ENCODE measurements around the gene CENPP.

CENPP gene

DNA sequence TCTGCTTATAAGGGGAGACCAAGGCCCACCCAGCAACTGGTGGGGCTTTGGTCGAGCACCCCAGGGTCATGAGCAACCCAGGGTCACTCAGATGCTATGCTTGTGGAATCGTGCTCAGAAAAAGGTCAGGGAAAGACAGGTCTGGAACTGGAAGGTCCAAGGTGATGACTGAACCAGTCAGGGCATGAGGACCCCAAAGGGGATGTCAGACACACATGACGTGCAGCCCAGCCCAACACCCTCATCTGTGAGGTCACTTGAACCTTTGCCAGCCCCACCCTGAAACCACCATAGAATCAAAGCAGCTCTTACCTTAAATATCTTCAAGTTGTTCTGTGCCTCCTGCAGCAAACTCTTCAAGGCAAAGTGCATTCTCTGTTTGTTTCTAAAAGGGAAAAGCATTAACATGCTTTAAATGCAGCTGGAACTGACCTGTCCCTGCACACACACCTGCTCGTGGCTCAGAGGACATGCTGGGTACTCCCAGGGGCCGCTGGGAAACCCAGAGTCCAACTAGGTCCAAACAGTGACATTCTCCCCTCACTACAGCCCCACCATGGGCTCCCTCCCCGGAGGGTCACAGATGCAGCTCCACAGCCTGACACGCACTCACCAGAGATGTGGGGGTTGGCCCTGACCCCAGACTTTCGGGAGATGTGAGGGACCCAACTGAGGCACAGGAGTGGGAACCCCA, 314.8 kb downstream of the CENPP start:
- no peak for DNase-seq (ENCODE audit: low read depth)

DNA sequence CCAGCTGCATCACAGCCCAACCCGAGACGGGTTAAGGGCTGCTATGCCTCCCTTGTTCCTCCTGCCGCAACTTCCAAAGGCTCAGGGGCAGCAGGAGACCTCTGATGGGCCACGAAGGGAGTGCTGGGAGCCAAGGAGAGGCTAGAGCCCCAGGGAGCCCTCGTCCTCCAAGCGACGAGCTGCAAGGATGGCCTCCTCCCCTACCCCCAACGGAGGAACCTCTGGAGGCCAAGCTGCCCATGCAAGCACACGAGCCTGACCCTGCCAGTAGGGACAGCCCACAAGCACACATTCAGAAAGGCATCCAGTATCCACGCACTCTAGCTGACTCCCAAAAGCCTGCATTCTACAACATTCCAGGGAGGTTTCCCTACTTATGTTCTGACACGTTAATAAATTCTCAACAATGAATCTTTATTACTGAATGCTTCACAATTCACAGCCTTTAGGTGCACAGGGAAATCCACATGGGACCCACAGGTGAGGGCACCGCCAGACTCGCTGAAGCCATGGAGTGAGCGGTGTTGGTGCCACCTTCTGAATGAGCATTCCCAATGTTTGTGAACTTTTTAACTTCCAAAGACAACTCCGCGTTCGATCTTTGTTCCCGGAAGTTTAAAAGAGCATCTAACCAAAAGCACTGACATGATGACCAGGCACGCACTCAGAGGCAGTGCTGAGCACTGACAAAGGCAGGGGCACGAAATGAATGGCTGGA, 315.5 kb downstream of the CENPP start:
- DNase-seq (ENCODE audit: low read depth), result no peak

DNA sequence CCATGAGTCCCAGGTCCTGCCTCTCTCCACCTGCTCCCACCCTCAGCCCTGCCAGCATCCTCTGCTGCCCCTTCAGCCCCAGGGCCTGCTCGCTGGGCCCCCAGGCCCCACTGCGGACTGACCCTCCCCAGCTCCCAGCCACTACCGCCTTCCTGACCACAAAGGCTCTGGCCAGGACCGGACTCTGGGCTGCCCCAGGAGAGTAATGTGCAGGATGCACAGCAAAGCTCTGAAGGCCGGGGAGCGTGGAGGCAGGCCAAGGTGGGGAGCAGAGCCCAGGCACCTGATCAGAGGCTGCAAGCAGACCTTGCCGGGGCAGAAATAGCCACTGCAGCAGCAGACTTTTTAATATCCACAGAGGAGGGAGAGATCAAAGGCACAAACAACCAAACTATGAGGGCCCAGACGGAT, 316.3 kb downstream of the CENPP start:
- DNase-seq (ENCODE audit: low read depth), result no peak

DNA sequence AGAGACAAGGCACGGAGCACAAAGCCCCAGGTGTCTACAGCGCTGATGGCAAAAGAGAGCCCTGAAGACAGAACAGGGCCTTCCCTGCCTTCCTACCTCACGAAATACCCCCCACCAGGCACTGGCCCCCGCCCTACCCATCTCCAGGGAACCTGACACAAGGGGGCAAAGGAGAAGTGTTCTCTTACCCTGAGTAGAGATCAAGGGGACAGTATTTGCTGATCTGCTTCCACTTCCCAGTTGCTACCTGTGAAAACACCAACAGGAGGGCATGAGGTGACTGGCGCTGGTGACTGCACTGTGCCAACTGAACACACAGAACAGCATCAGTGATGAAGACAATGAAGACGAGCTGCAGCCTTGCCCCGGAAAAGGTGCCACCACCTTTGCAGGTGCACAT, 316.8 kb downstream of the CENPP start:
- no peak for DNase-seq (ENCODE audit: low read depth)

DNA sequence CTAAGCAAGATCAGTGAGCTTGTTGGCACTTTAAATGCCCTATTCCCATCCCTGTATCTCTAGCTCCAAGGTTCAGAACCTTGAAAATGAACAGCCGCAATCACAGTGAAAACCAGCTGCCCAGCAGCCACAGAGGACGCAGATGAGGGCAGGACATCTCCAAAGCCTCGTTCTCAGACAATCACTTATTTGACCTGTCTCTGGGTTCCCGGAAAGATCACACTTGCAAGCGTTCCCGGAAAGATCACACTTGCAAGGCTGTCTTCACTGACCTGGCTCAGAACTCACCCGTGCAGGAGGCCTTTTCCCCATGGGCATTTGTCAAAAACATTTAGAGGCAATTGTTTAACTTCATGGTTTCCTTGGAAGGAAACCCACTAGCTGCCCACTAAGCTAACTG, 318.5 kb downstream of the CENPP start:
- DNase-seq (ENCODE audit: low read depth), result no peak

DNA sequence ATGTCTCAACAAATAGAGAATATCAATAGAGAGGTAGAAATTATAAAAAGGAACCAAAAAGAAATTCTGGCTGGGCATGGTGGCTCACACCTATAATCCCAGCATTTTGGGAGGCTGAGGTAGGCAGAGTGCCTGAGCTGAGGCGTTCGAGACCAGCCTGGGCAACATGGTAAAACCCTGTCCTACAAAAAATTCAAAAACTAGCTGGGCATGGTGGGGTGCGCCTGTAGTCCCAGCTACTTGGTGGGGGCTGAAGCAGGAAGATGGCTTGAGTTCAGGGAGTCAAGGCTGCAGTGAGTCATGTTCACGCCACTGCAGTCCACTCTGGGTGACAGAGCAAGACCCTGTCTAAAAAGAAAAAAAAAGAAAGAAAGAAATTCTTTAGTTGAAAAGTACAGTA, 319.3 kb downstream of the CENPP start:
- DNase-seq (ENCODE audit: low read depth), result no peak

DNA sequence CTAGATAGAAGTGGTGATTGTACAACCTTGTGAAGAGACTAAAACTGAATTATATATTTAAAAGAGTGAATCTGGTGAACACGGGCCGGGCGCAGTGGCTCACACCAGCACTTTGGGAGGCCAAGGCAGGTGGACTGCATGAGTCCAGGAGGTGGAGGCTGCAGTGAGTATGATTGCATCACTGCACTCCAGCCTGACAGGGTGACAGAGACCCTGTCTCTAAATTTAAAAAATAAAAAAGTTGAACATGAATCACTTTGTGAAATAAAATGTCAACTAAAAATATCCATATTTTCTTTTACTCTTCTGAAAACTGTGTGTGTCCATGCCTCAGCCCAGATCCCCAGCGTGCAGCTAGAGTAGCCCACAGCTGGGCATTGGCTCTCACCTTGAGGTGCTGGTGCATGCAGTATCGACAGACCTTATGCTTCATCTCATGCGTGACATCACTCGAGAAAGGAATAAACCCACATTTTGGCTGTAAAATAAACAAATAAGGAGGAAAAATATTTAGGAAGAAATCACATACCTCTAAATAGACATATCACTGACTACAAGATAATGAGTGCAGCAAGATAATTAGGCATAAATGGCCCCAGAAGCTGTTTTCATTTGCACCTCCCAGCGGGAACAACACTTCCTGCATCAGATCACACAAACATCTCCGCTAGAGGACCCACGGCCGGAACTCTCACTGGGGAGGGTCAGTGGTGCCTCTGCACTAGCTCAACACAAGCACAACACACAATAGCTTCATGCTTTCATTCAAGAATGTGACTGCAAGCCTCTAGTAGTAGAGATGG, 322.1 kb downstream of the CENPP start:
- no peak for DNase-seq (ENCODE audit: low read depth)

DNA sequence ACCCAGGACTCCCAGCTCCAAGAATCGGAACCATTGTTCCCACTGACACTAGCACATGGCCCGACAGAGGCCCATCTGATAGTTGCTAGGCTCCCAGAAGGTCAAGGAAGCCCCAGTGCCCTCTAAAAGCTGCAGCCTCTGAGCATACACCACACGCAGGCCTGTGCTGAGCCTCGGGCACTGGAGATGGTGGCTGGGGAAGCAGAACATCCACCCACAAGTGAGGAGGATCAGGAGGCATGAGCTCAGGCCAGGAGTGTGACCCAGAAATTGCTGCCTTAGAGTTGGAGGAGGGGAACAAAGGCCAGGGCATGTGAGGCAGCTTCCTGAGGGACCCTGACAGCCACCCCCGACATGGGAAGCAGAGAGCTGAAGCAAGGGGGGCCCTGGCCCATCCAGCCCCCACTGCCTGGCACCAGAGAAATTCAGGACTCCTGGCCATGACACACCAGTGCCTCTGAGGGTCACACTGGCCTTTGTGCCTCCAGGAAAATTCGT, 322.8 kb downstream of the CENPP start:
- no peak for DNase-seq (ENCODE audit: low read depth)

DNA sequence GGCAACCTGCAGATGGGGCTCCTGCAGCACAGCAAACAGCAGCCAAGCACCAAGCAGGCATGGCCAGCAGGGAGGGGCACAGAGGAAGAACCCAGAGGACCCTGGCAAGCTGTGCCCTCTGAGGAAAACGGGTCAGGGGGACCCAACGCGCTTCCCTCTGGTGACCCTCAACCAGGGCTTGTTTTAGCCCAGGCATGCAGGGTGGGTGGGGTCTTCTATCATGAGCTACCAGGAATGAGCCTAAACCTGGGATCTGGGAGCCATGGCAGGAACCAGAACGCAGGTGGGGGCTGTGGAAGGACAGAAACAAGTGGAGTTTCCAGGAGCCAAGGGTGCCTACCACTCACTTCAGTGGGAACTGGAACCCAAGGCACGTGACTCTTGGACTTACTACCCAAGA, 323.3 kb downstream of the CENPP start:
- DNase-seq (ENCODE audit: low read depth), result no peak

DNA sequence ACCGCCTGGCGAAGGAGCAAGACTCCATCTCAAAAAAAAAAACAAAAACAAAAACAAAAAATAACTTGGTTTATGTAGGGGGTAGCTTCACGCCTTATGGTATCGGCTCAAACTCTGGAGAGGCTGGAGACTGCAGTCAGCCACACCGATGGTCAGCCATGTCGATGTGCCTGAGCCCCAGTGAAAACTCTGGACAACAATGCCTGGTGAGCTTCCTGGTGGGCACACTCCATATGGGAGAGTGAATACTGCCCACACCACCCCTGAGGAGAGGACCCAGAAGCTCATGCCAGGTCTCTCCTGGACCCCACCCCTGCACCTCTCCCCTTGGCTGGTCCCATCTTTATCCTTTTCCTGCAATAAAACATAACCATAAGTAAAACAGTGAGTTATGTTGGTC, 324.5 kb downstream of the CENPP start:
- no peak for DNase-seq (ENCODE audit: low read depth)

DNA sequence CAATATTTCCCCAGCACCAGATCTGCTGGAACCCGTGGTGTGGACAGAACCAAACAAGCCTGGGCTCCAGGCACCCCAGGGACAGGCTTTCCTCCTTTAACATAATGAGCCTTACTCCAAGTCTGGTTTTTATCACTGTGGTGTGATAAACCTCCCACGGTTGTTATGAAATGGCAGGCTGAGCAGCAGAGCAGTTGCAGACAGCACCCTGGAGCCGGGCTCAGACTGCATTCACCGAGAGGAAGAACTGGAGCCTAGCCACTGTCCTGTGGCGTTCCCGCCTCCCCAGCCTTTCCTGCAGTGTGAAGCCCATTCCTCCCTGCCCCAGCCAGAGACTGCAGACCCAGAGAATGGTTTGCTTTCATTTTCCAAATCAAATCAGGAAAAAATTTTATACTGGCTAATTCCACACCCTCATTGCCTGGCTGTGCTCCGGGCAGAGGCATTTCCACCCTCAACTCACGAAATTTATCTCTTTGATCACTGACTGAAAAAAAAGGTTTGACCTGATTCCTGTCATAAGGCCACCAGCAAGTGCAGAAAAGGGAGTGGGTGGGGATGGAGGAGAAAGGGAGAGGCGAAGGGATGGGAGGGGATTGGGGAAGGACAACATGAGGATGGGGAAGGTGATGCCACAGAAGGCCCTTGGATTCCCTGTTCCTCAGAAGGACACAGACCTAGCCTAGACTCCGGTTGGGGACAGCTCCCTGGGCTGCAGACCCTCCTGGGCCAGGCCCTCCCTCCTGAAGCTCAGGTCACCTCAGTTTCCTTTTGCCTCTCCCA, 325.3 kb downstream of the CENPP start:
- DNase-seq (ENCODE audit: low read depth), result no peak

DNA sequence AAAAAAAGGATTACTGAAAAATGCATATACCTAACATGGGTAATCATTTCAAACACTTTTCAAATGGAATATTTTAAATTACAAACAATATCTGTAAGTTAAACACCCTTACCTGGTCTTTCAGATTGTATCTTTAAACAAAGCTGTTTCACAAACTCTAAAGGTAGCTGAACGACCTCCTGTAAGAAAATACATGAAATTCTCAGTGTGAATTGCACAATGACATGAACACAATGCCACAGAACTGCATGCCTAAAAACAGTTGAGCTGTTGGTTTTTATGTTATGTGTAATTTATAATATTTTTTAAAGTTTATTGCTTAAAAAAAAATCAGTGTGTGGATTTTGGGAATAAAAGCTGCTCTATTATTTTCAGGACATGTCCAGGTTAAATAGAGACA, 326.7 kb downstream of the CENPP start:
- DNase-seq (ENCODE audit: low read depth), result no peak

DNA sequence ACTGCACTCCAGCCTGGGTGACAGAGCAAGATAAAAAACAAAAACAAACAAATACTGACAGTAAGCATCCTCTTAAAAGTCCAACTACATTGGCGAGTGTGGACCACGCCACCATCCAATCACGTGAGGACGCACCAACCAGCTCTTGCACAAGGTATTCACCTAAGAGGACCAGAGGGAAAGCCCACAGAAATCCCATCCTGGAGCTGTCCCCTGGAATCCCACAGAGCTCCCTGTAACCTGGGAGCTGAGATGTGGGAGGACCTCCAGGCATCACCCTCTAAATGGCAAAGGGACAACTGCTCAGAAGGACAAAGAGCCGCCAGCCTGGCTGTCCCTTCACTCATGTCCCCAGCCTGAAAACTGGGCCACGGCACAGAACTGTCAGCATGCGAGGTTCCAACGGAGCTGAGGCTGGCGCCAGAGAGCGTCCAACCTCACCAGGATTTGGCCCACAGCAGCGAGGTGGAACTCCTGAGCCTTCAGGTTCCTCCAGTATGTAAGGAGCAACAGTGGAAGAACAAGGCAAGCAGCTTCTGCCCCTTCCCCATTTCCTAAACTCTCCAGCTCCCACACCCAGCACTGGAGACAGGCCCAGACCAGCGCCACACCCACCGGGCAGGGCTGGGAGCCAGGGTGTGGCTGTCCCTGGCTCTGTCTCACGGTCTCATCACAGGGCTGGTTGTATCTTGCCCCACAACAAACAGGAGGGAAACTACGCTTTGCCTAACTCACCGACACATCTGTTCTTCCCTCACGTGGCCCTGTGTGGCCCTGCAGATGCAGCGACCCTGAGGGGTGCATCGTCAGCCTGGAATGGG, 328.9 kb downstream of the CENPP start:
- no peak for DNase-seq (ENCODE audit: low read depth)

DNA sequence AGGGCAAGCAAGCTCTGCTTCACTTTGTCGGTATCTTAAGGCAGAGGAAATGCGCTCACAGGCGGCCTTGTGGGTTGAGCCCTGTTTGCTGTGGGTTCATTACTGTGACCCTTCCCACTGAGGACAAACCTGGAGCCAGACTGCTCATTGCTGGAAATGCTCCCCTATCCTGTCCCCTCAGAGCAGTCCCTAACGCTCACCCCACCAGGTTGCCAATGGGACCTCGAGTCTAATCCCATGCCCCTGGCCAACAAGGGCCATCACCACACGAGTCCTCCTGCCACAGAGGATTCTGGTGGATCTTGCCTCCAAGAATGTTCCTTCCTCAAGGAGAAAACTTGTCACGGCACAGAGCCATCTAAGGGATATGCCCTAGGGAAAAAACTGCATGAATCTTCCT, 329.6 kb downstream of the CENPP start:
- DNase-seq (ENCODE audit: low read depth), result no peak

DNA sequence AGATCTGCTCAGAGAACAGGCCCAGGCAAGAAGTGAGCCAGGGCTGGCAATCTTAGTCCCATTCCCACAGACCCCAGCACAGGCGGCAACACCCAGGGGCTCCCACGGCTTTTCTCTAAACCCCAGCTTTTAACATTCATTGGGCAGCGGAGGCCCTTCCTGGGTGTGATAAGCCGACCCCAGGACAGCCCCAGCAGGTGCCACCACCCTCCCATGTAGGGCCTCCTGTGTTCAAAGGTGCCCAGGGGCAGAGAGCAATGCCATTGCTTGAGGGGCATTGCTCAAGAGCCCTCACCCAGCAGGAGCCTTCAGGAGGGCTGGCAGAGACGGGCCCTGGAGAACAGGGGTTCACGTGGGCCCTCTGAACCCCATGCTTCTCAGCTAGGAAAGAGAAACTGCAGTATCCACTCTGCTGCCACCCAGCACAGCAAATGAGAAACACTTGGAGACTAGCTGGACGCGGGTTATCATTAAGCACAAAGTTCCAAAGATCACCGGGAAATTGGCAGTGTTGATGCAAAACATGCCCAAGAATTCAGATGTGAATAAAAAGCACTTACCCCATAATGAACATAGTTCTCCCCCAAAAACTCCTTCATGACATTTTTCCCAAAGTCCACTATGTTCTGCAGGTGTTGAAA, 330.3 kb downstream of the CENPP start:
- DNase-seq (ENCODE audit: low read depth), result no peak

DNA sequence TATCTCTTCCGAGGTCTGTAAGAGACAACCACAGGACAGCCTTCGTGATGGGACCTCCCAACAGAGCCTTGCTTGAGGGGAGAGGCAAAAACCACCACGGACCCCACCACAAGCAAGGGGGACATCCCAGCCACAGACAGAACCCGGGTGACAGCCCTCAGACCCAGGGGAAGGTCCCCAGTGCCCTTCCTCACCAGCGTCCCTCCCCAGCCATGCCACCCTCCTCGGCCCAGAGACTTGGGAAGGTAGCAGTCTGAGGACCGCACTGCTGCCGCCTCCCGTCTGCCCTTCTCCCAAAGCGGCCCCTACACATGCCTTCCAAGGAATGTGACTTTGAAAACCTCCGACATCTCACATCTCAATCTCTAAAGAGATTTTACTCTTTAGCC, 330.8 kb downstream of the CENPP start:
- DNase-seq (ENCODE audit: low read depth), result no peak

DNA sequence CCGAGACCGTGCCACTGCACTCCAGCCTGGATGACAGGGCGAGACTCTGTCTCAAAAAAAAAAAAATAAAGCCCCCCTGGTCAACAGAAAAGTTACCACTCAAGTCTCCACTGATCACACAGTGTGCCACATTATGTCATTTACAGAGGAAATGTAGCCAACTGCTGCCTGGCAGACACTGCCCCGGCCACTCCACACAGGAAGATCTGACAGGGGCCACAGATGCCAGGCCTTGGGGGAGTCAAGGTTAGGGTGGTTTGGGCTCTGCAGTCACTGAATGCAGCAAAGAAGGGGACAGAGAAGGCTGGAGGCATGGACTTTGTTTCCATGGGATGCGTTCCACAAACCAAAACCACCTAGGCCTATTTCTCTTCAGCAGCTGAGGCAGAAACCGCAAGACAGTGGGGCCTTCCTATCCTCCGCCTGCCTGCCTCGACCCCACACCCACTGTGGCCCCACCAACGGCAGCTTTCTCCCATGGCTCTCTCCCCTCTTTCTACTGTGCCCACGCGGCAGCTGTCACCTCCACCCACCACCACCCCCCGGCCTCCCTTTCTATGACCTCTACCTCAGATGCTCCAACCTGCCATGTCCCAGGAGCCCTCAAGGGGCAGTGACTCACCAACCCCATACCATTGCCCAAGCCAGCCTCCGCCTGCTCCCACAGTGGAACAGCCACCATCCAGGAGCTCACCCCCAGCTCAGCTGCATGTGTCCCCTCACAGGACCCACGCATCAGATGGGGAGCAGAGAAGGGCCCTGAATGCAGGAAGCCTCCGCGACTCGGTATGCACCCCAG, 331.7 kb downstream of the CENPP start:
- peak; percentile 30 for DNase-seq (ENCODE audit: low read depth)

DNA sequence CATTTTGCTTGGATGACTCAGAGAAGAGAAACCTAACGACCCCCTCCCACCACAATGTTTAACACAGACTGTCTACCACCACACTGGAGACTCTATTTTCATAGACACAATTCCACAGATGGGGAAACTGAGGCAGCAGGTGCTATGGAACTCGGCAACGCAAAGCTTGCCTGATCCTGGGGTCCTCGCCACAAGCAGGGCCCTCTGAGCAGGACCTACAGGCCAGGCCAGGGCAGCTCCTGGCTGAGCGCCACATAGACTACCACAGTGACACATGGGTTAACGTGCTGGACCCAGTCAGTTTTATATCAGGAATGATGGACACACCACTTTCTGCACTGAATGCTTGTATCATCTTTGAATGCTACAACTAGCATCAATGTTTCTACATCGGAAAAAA, 332.4 kb downstream of the CENPP start:
- no peak for DNase-seq (ENCODE audit: low read depth)

DNA sequence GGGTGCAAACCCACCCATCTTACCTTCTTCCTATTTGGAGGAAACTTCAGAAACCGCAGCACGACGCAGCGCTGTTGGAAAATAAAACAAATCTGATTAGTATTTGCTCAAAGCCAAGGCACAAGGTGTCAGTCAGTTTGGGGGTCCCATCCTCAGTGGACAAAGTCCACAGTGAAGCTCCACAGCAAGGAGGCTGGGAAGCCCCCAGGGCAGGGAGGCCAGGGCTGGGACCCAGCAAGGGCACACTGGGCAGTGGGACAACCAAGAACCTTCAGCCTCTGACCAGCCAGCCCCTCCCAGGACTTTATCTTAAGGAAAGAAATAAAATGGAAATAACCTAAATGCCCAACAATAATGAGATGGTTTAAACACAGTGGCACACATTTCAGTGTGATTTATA, 332.9 kb downstream of the CENPP start:
- DNase-seq (ENCODE audit: low read depth), result no peak

DNA sequence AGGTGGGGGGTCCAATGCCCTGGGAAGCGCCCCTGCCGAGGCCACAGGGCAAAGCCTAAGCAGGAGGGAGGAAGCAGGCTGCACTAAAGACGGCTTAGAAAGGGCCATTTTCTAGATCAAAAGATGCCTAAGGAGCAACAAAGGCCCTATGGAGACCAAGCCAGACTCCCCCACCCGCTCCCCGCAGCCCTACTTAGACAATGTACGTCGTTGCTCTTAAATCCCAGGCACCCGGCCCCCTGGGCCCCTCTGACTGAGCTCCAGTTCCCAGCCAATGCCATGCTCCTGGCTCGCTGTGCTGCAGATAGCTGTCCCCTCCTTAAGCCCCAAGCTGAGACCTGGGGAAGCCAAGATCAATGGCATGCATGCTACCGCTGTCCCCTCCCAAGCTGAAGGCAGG, 333.8 kb downstream of the CENPP start:
- no peak for DNase-seq (ENCODE audit: low read depth)

Measured in ELR (cell line).